ENCODE data around the gene FAM89B.

DNA sequence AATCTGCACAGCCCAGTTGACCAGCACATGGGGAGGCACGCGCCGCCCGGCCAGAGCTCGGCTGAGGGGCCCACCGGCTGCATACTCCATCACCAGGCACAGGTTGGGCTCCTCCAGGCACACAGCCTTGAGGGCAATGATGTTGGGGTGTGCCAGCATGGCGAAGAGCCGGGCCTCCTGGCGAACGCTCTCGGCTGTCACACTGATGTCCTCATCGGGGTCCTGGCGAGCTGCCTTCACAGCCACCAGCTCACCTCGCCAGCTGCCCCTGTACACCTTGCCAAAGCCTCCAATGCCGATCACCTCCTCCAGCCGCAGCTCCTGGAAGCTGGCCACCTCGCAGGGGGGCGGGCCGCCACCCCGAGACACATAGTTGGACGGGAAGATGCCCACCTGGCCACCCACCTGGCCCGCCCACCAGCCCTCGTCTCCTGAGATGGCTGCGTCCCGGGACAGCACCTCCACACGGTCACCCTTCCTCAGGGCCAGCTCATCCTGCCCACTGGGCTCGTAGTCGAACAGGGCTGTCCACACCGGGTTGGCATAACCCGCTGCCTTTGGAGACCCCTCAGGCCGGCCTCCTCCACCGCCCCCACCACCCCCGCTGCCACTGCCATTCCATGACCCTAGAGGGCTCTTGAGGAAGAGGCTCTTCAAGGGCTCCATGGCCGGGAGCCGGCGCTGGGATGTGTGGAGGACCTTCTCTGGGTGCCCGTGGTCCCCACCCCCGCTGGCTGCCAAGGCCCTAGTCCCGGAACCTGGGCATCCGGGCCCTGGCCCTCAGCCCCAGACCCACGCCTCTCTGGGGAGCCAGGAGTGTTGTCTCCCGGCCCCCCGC, 41.0 kb downstream of the FAM89B start:
- TF ChIP-seq, protein P1, sequence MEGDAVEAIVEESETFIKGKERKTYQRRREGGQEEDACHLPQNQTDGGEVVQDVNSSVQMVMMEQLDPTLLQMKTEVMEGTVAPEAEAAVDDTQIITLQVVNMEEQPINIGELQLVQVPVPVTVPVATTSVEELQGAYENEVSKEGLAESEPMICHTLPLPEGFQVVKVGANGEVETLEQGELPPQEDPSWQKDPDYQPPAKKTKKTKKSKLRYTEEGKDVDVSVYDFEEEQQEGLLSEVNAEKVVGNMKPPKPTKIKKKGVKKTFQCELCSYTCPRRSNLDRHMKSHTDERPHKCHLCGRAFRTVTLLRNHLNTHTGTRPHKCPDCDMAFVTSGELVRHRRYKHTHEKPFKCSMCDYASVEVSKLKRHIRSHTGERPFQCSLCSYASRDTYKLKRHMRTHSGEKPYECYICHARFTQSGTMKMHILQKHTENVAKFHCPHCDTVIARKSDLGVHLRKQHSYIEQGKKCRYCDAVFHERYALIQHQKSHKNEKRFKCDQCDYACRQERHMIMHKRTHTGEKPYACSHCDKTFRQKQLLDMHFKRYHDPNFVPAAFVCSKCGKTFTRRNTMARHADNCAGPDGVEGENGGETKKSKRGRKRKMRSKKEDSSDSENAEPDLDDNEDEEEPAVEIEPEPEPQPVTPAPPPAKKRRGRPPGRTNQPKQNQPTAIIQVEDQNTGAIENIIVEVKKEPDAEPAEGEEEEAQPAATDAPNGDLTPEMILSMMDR (IDR thresholded peaks at IDR 0.05; ENCODE audit: borderline replicate concordance, extremely low read depth, low read length, poor library complexity, severe bottlenecking) = no peak
- no peak for TF ChIP-seq EZH2 (IDR thresholded peaks at IDR 0.05; ENCODE audit: borderline replicate concordance, low read depth, low read length, severe bottlenecking)

Data from DND-41 (cell line).